ENCODE measurements around the gene FAM187B. TPM values are rescaled to one million over a fixed set of nuclear protein-coding genes. Genes with fewer than 3 reads are reported as not detected.
A peak's percentile ranks its signal among the peaks of the same experiment; 100 is the strongest.
"Not testable (repeated sequence)": the region's sequence is repeated elsewhere in the genome, so short reads cannot be mapped to it uniquely, and the experiment has no call there.

Gene FAM187B
- total RNA-seq, 1 experiment from 2014 or later: not detected

- no peaks in the 10 kb centered on the region for H3K36me3 ChIP-seq (replicated peaks; ENCODE audit: control insufficient read depth, insufficient read depth, low read length)
- DNase-seq: peak; percentile 57
- H3K4me3 ChIP-seq (ENCODE audit: insufficient read depth, low read depth, low read length): no peak overlapping the region
- no peaks in the 10 kb centered on the region for H3K27me3 ChIP-seq (ENCODE audit: control insufficient read depth, insufficient read depth, low read length)
These were observed 25.5 kb downstream of the FAM187B start for GRCh38 chr19:35202722-35203688.

- no peak for DNase-seq
- Histone ChIP-seq H3K36me3 (replicated peaks; ENCODE audit: control insufficient read depth, insufficient read depth, low read length) (no peaks in the 10 kb centered on the region), H3K4me3 (ENCODE audit: insufficient read depth, low read depth, low read length) (no peak overlapping the region), H3K27me3 (ENCODE audit: control insufficient read depth, insufficient read depth, low read length) (no peaks in the 10 kb centered on the region)
These were observed 29.1 kb downstream of the FAM187B start for GRCh38 chr19:35199481-35199880.

GRCh38 chr19:35196861-35197260, 31.7 kb downstream of the FAM187B start:
- not testable (repeated sequence) for H3K4me3 ChIP-seq (ENCODE audit: insufficient read depth, low read depth, low read length); DNase-seq; H3K36me3 ChIP-seq (replicated peaks; ENCODE audit: control insufficient read depth, insufficient read depth, low read length); H3K27me3 ChIP-seq (ENCODE audit: control insufficient read depth, insufficient read depth, low read length)

DNA sequence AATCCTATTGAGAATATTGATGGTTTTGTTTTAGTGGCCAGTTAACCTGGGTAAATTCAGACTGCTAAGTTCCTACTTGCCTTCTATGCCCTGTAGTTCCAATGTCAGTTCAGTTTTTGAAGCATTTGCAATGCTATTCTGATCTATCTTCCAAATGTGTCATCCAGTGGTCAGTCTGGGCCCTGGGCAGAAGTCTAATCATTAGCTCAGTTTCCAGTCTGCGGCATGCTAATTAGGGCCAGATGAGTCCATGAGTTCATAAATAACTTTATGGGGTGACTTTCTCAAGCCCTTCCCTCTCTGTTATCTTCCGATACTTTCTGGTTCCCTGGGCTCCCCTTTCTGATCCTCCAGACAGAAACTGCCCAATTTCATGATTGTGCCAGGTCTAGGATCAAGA, 32.7 kb downstream of the FAM187B start:
- no peaks in the 10 kb centered on the region for H3K36me3 ChIP-seq (replicated peaks; ENCODE audit: control insufficient read depth, insufficient read depth, low read length)
- no peak for DNase-seq

DNA sequence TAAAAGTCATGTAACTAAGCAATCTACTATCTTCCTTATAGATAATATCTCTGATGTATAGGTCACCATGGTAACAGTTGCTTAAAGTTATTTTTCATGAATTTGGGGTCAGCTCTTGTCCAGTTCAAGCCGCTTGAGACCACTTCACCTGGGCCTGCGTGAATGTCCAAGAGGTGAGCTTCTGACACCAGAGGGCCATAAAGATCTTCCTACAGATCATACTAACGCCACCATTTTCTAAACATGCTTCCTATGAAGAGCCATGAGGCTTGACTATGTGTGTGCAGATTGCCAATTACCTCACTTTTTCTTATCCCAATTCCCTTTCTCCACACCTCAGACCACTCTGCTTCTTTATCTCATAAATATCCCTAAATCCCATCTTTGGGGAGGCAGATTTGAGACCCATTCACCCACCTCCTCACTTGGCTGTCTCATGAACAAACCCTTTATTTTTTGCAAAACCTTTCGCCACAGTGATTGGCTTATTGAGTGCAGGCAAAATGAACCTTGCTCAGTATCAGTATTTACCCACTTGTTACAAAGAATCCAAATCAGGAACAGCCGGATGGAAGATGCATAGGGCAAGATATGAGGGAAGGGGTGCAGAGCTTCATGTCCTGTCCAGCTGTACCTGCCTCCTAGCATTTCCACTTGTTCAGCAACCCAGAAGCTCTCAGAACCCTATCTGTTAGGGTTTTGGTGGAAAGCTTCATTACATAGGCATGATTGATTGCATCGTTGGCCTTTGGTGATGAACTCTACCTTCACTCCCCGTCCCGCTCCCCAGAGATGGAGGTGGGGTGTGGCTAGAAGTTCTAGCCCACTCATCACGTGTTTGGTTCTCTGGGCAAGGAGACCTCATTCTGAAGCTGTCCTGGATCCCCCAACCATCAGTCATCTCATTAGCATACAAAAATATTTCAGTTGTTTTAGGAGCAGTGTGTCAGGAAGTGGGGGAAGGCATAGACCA, 34.2 kb downstream of the FAM187B start:
- H3K27me3 ChIP-seq (ENCODE audit: control insufficient read depth, insufficient read depth, low read length): no peaks in the 10 kb centered on the region
- no peak overlapping the region for H3K4me3 ChIP-seq (ENCODE audit: insufficient read depth, low read depth, low read length)
- no peak for DNase-seq
- H3K36me3 ChIP-seq (replicated peaks; ENCODE audit: control insufficient read depth, insufficient read depth, low read length): no peaks in the 10 kb centered on the region

More for the DNA sequence above, 32.7 kb downstream of the FAM187B start:
- H3K27me3 ChIP-seq (ENCODE audit: control insufficient read depth, insufficient read depth, low read length): no peaks in the 10 kb centered on the region
- no peak overlapping the region for H3K4me3 ChIP-seq (ENCODE audit: insufficient read depth, low read depth, low read length)

- Histone ChIP-seq H3K27me3 (ENCODE audit: control insufficient read depth, insufficient read depth, low read length) (no peaks in the 10 kb centered on the region), H3K36me3 (replicated peaks; ENCODE audit: control insufficient read depth, insufficient read depth, low read length) (no peaks in the 10 kb centered on the region), H3K4me3 (ENCODE audit: insufficient read depth, low read depth, low read length) (no peak overlapping the region)
- DNase-seq: no peak
These were observed 43.7 kb downstream of the FAM187B start for GRCh38 chr19:35184884-35185283.

- no peaks in the 10 kb centered on the region for H3K27me3 ChIP-seq (ENCODE audit: control insufficient read depth, insufficient read depth, low read length)
- no peaks in the 10 kb centered on the region for H3K36me3 ChIP-seq (replicated peaks; ENCODE audit: control insufficient read depth, insufficient read depth, low read length)
- DNase-seq: no peak
- H3K4me3 ChIP-seq (ENCODE audit: insufficient read depth, low read depth, low read length): no peak overlapping the region
These were observed 44.3 kb downstream of the FAM187B start for GRCh38 chr19:35184267-35184666.

DNA sequence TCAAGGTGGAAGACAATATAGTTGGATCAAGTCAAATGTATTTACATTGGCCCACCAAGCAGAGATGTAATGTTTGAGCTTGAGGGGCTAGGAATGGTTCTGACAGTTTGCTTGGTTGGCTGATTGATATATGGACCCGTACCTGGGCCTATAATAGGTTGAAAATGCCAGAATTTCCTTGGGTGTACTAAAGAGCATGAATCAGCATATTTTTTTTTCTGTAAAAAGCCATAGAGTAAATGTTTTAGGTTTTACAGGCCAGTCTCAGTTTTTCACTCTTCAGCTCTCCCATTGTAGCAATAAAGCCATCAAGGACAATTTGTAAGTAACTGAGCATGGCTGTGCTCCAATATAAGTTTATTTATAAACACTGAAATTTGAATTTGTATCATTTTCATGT, 47.2 kb downstream of the FAM187B start:
- DNase-seq: no peak
- Histone ChIP-seq H3K36me3 (replicated peaks; ENCODE audit: control insufficient read depth, insufficient read depth, low read length) (no peaks in the 10 kb centered on the region), H3K4me3 (ENCODE audit: insufficient read depth, low read depth, low read length) (no peak overlapping the region), H3K27me3 (ENCODE audit: control insufficient read depth, insufficient read depth, low read length) (no peaks in the 10 kb centered on the region)

GRCh38 chr19:35179830-35180229, 48.7 kb downstream of the FAM187B start:
- H3K36me3 ChIP-seq (replicated peaks; ENCODE audit: control insufficient read depth, insufficient read depth, low read length): no peaks in the 10 kb centered on the region
- no peak overlapping the region for H3K4me3 ChIP-seq (ENCODE audit: insufficient read depth, low read depth, low read length)
- H3K27me3 ChIP-seq (ENCODE audit: control insufficient read depth, insufficient read depth, low read length): no peaks in the 10 kb centered on the region
- DNase-seq: no peak

GRCh38 chr19:35178701-35179100, 49.8 kb downstream of the FAM187B start:
- no peak for DNase-seq
- H3K27me3 ChIP-seq (ENCODE audit: control insufficient read depth, insufficient read depth, low read length): no peaks in the 10 kb centered on the region
- no peaks in the 10 kb centered on the region for H3K36me3 ChIP-seq (replicated peaks; ENCODE audit: control insufficient read depth, insufficient read depth, low read length)
- H3K4me3 ChIP-seq (ENCODE audit: insufficient read depth, low read depth, low read length): no peak overlapping the region

DNA sequence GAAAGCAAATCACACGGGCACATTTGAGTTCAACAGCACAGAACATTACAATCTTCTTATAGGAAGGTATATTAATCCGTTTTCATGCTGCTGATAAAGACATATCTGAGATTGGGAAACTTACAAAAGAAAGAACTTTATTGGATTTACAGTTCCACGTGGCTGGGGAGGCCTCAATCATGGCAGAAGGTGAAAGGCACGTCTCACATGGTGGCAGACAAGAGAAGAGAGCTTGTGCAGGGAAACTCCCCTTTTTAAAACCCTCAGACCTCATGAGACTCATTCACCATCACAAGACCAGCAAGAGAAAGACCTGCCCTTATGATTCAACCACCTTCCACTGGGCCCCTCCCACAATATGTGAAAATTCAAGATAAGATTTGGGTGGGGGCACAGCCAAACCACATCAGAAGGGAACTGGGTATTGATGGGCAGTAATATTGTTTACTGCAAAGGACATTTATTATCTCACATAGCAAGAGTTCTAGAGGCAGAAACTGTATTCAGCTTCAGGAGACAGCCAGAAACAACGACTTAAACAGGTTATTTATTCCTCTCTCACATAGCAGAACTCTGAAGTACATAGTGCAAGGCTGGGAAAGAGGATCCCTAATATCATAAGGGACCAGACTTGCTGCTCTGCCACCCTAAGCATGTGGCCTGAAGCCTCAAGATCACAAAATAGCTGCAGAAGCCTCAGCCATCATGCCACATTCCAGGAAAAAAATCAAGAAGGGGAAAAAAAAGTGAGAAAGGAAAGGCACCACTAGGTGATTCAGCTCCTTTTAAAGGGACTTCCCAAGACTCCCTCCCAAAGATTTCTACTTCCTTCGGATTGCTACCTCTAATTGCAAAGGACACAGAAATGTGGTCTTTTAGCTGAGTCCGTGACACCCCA, 50.9 kb downstream of the FAM187B start:
- Histone ChIP-seq H3K4me3 (ENCODE audit: insufficient read depth, low read depth, low read length) (no peak overlapping the region), H3K36me3 (replicated peaks; ENCODE audit: control insufficient read depth, insufficient read depth, low read length) (no peaks in the 10 kb centered on the region), H3K27me3 (ENCODE audit: control insufficient read depth, insufficient read depth, low read length) (no peaks in the 10 kb centered on the region)
- DNase-seq: no peak

DNA sequence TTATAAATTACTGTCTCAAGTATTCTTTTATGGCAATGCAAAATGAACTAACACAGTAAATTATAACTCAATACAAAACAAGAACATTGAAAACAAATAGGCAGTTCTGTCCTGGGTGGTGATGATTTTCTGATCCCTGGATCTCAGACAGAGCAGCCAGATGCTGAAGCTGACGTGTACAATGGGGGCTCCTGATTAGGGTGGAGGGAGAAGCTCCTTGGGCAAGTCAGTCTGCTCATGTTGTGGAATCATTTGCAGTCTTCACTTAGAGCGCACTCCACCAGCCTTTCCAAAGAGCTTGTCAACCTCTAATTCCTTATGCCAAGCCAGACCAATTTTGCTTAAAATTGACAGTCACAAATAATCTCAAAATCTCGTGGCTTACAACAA, 52.4 kb downstream of the FAM187B start:
- DNase-seq: no peak
- Histone ChIP-seq H3K36me3 (replicated peaks; ENCODE audit: control insufficient read depth, insufficient read depth, low read length) (no peaks in the 10 kb centered on the region), H3K4me3 (ENCODE audit: insufficient read depth, low read depth, low read length) (no peak overlapping the region), H3K27me3 (ENCODE audit: control insufficient read depth, insufficient read depth, low read length) (no peaks in the 10 kb centered on the region)

Measured in H7 (cell line).